ENCODE measurements around the gene COL7A1. TPM values are rescaled to one million over a fixed set of nuclear protein-coding genes. Genes with fewer than 3 reads are reported as not detected.

COL7A1 gene
- polyA plus RNA-seq, 3 donors: 0.37 to 1.9 TPM; not detected in 1

- H3K9me3 ChIP-seq (replicated peaks in 1 of 2; ENCODE audit: control insufficient read depth in 1 of 2, insufficient read depth in 1 of 2, low read length in 2 of 2): no peaks in the 10 kb centered on the region
- WGBS (ENCODE audit: insufficient coverage): 88% methylated on average over 9 of the region's 17 CpGs
- H3K27ac Mint-ChIP-seq: no peak overlapping the region
- no peaks in the 10 kb centered on the region for H3K9me3 Mint-ChIP-seq
- H2AFZ ChIP-seq (ENCODE audit: insufficient read depth, low read depth, low read length, poor library complexity, severe bottlenecking): no peak overlapping the region
- no peaks in the 10 kb centered on the region for H3K4me1 ChIP-seq (ENCODE audit: control insufficient read depth in 1 of 2, insufficient read depth in 2 of 2, low read length in 2 of 2)
- H3K4me3 ChIP-seq (replicated peaks in 1 of 3; ENCODE audit: low read depth in 2 of 3, low read length in 3 of 3): no peak overlapping the region
- intact Hi-C loops (cut with micrococcal nuclease): no loop called here
- H3K79me2 ChIP-seq (ENCODE audit: insufficient read depth, low read length): no peaks in the 10 kb centered on the region
- H3K4me1 Mint-ChIP-seq: no peaks in the 10 kb centered on the region
- no peak overlapping the region for H3K9ac ChIP-seq (ENCODE audit: insufficient read depth, low read length, poor library complexity, severe bottlenecking)
- peaks cover 3 to 6% (median 4%) of the 10 kb centered on the region in 3 donors for H3K27me3 Mint-ChIP-seq (ENCODE audit: low read depth in 3 of 3)
- H3K4me2 ChIP-seq (replicated peaks; ENCODE audit: extremely low read depth, low read length, poor library complexity, severe bottlenecking): no peak overlapping the region
- DNase-seq: no peak
- H4K20me1 ChIP-seq (ENCODE audit: insufficient read depth, low read length): no peaks in the 10 kb centered on the region
- no peaks in the 10 kb centered on the region for H3K27me3 ChIP-seq (ENCODE audit: control insufficient read depth in 2 of 2, insufficient read depth in 2 of 2, low read length in 2 of 2)
- no peaks in the 10 kb centered on the region for H3K36me3 Mint-ChIP-seq
- H3K4me3 Mint-ChIP-seq: no peak overlapping the region
- H3K36me3 ChIP-seq (replicated peaks in 1 of 2; ENCODE audit: control insufficient read depth in 1 of 2, insufficient read depth in 2 of 2, low read length in 2 of 2): no peaks in the 10 kb centered on the region
- no peak for TF ChIP-seq CTCF (IDR thresholded peaks at IDR 0.05)
- H3K27ac ChIP-seq (ENCODE audit: low read depth in 1 of 2, low read length in 2 of 2): no peak overlapping the region
Observed at GRCh38 chr3:48575366-48575765, 19.8 kb downstream of the COL7A1 start.

GRCh38 chr3:48573973-48574585, 21.1 kb downstream of the COL7A1 start:
- intact Hi-C loops (cut with micrococcal nuclease): loop anchor here in 1 of 2 donors (5.0 kb wide), 1 partner anchor 33 kb away; the partner anchor contains the start of gene UQCRC1
- Mint-ChIP-seq H3K36me3 (no peaks in the 10 kb centered on the region), H3K27ac (no peak overlapping the region), H3K4me1 (no peaks in the 10 kb centered on the region), H3K27me3 (ENCODE audit: low read depth in 3 of 3) (peaks cover 4 to 9% (median 5%) of the 10 kb centered on the region in 3 donors), H3K9me3 (no peaks in the 10 kb centered on the region), H3K4me3 (no peak overlapping the region)
- DNase-seq: no peak
- H2AFZ ChIP-seq (ENCODE audit: insufficient read depth, low read depth, low read length, poor library complexity, severe bottlenecking): no peak overlapping the region
- H3K36me3 ChIP-seq (replicated peaks in 1 of 2; ENCODE audit: control insufficient read depth in 1 of 2, insufficient read depth in 2 of 2, low read length in 2 of 2): no peaks in the 10 kb centered on the region
- no peaks in the 10 kb centered on the region for H3K9me3 ChIP-seq (replicated peaks in 1 of 2; ENCODE audit: control insufficient read depth in 1 of 2, insufficient read depth in 1 of 2, low read length in 2 of 2)
- TF ChIP-seq CTCF (IDR thresholded peaks at IDR 0.05): no peak
- no peaks in the 10 kb centered on the region for H3K79me2 ChIP-seq (ENCODE audit: insufficient read depth, low read length)
- H3K4me2 ChIP-seq (replicated peaks; ENCODE audit: extremely low read depth, low read length, poor library complexity, severe bottlenecking): no peak overlapping the region
- no peak overlapping the region for H3K4me3 ChIP-seq (replicated peaks in 1 of 3; ENCODE audit: low read depth in 2 of 3, low read length in 3 of 3)
- H3K27me3 ChIP-seq (ENCODE audit: control insufficient read depth in 2 of 2, insufficient read depth in 2 of 2, low read length in 2 of 2): no peaks in the 10 kb centered on the region
- H4K20me1 ChIP-seq (ENCODE audit: insufficient read depth, low read length): no peaks in the 10 kb centered on the region
- no peak overlapping the region for H3K9ac ChIP-seq (ENCODE audit: insufficient read depth, low read length, poor library complexity, severe bottlenecking)
- 98% methylated on average over 5 of the region's 10 CpGs for WGBS (ENCODE audit: insufficient coverage)
- H3K27ac ChIP-seq (ENCODE audit: low read depth in 1 of 2, low read length in 2 of 2): no peak overlapping the region
- H3K4me1 ChIP-seq (ENCODE audit: control insufficient read depth in 1 of 2, insufficient read depth in 2 of 2, low read length in 2 of 2): no peaks in the 10 kb centered on the region

Data from CD14-positive monocyte (primary cell).